OCI-LY3 (cell line): ENCODE data around the gene TBC1D21.

ENCODE experiments used
- CTCF ChIP-seq: fragments of 200-600, 300-600 bp; sonication (generic); IDR thresholded peaks from 2 replicates; pipeline ENCODE4 v1.5.1; 2014; ENCODE audit warnings: antibody characterized with exemption, low read length, low read depth
- EZH2phosphoT487 ChIP-seq: fragments of 200-600 bp; shearing (Covaris generic); IDR thresholded peaks from 2 replicates; pipeline ENCODE4 v1.6.1; 2018; ENCODE audit warnings: antibody characterized with exemption, mixed run types, low read depth

- no peak for TF ChIP-seq CTCF
- TF ChIP-seq EZH2phosphoT487 = no peak
These were observed 19.3 kb downstream of the TBC1D21 start for GRCh38 chr15:73892446-73893226.
